Stomach (tissue), 4 donors: ENCODE results near the gene NLRP6.
"Not testable (repeated sequence)": the region's sequence is repeated elsewhere in the genome, so short reads cannot be mapped to it uniquely, and the experiment has no call there.

ENCODE experiments used
- CTCF ChIP-seq, 7 experiments: fragments of 450-650 bp in 4 of 7; fragments of 200-600 bp in 3 of 7; sonication (generic) in 3 of 7; IDR thresholded peaks; one replicate each; pipeline ENCODE4 v1.5.1; 2016 to 2019; ENCODE audit warnings: antibody characterized with exemption in 7 of 7, control low read depth in 2 of 7, mild to moderate bottlenecking in 1 of 7
- POLR2AphosphoS5 ChIP-seq, 3 donors: sonication (generic); formaldehyde crosslinking; IDR thresholded peaks; one replicate each; pipeline ENCODE4 v1.6.1; 2016; ENCODE audit warnings: antibody characterized with exemption in 3 of 3

GRCh38 chr11:317668-318404 is 39.6 kb downstream of the NLRP6 start:
- not testable (repeated sequence) for TF ChIP-seq CTCF, POLR2AphosphoS5 (IDR thresholded peaks at IDR 0.05)
